HCT116 (cell line): ENCODE results near the gene SOAT2. TPM values are rescaled to one million over a fixed set of nuclear protein-coding genes. Genes with fewer than 3 reads are reported as not detected.

Experiments
- ATAC-seq: fragments of 200-7000 bp; cut with Tn5 transposase; 2 replicates; pipeline ENCODE4 v1.9.1; 2020; ENCODE audit warnings: mild to moderate bottlenecking, moderate library complexity
- BruUV-seq: library from RNA; stranded (reverse); fragments of 400-500 nt; replicated peaks from 2 replicates; lab custom pipeline; 2021; lab: Mats Ljungman, UMichigan
- CTCF ChIA-PET: fragments of 300-600 bp; sonication (Branson Sonifier 250); formaldehyde crosslinking; loops from one replicate; lab custom pipeline; 2021; ENCODE audit warnings: antibody characterized with exemption; lab: Charles Lee
- POLR2A ChIA-PET: fragments of 300-600, 350-600 bp; sonication (Branson Sonifier 250); formaldehyde crosslinking; loops from one replicate; lab custom pipeline; 2021; ENCODE audit warnings: antibody characterized with exemption; lab: Charles Lee
- RAD21 ChIA-PET, 2 experiments: fragments of 300-600 bp; sonication (Branson Sonifier 250); formaldehyde crosslinking; loops; one replicate each; lab custom pipeline; 2023; ENCODE audit warnings: low total read pairs in 2 of 2; ENCODE audit not compliant: uncharacterized antibody in 2 of 2, unreplicated experiment in 2 of 2, low non-redundant PET in 1 of 2; lab: Charles Lee
- DNase-seq: peaks from one replicate; pipeline ENCODE4 v3.0.0-alpha.2; 2010; ENCODE audit warnings: low read depth, low spot score
- H2AFZ ChIP-seq: fragments of 200-600 bp; shearing (Covaris generic), sonication (generic); 2 replicates; pipeline ENCODE4 v1.6.1; 2017; ENCODE audit warnings: low read depth, mixed run types, mixed read lengths, antibody characterized with exemption, low read length; ENCODE audit not compliant: poor library complexity, severe bottlenecking
- H3K27ac ChIP-seq: 2 replicates; pipeline ENCODE4 v1.5.1; 2012; ENCODE audit warnings: low read depth, low read length
- H3K27me3 ChIP-seq: fragments of 200-600 bp; sonication (generic); 2 replicates; pipeline ENCODE4 v1.6.1; 2016; ENCODE audit warnings: mixed run types, low read length, mixed read lengths; ENCODE audit not compliant: insufficient read depth
- H3K36me3 ChIP-seq, 2 experiments: fragments of 200-500 bp in 1 of 2; fragments of 200-600 bp in 1 of 2; sonication (Bioruptor generic) in 1 of 2; sonication (generic) in 1 of 2; 2 replicates each; pipeline versions ENCODE4 v1.5.1 to v1.6.1; 2014 to 2016; ENCODE audit warnings: low read length in 2 of 2, inconsistent platforms in 1 of 2, mixed read lengths in 1 of 2, mixed run types in 1 of 2; ENCODE audit not compliant: insufficient read depth in 2 of 2, control insufficient read depth in 1 of 2
- H3K4me1 ChIP-seq, 2 experiments: fragments of 200-600 bp in 1 of 2; sonication (generic) in 1 of 2; 2 replicates each; pipeline versions ENCODE4 v1.5.1 to v1.6.1; 2012 to 2017; ENCODE audit warnings: low read length in 2 of 2, inconsistent platforms in 1 of 2, mild to moderate bottlenecking in 1 of 2, mixed read lengths in 1 of 2, mixed run types in 1 of 2, moderate library complexity in 1 of 2; ENCODE audit not compliant: insufficient read depth in 2 of 2, control insufficient read depth in 1 of 2
- H3K4me2 ChIP-seq: fragments of 200-600 bp; sonication (generic); 2 replicates; pipeline ENCODE4 v1.6.1; 2017; ENCODE audit warnings: mixed run types, low read length, mixed read lengths
- H3K4me3 ChIP-seq, 2 experiments: fragments of 200-600 bp in 1 of 2; sonication (generic) in 1 of 2; replicated peaks in 1 of 2; 2 replicates each; pipeline ENCODE4 v1.5.1; 2011 to 2016; ENCODE audit warnings: low read length in 2 of 2, control low read depth in 1 of 2, low read depth in 1 of 2, mild to moderate bottlenecking in 1 of 2, mixed read lengths in 1 of 2, mixed run types in 1 of 2
- H3K79me2 ChIP-seq: fragments of 200-600 bp; sonication (generic); 2 replicates; pipeline ENCODE4 v1.6.1; 2017; ENCODE audit warnings: mild to moderate bottlenecking, mixed run types, low read length, moderate library complexity, mixed read lengths; ENCODE audit not compliant: insufficient read depth
- H3K9ac ChIP-seq: fragments of 200-600 bp; sonication (generic); 2 replicates; pipeline ENCODE4 v1.6.1; 2016; ENCODE audit warnings: low read length, mixed read lengths
- H3K9me2 ChIP-seq: fragments of 200-600 bp; sonication (generic), shearing (Covaris generic); 2 replicates; pipeline ENCODE4 v1.6.1; 2017; ENCODE audit warnings: mixed run types, mild to moderate bottlenecking, moderate library complexity; ENCODE audit not compliant: insufficient read depth
- H3K9me3 ChIP-seq, 2 experiments: fragments of 200-500 bp in 1 of 2; fragments of 200-600 bp in 1 of 2; sonication (Bioruptor generic) in 1 of 2; sonication (generic) in 1 of 2; 2 replicates each; pipeline ENCODE4 v1.6.1; 2014 to 2017; ENCODE audit warnings: low read length in 2 of 2, mixed read lengths in 2 of 2, inconsistent platforms in 1 of 2, low read depth in 1 of 2, mild to moderate bottlenecking in 1 of 2, mixed run types in 1 of 2, moderate library complexity in 1 of 2; ENCODE audit not compliant: control insufficient read depth in 1 of 2, insufficient read depth in 1 of 2
- H4K20me1 ChIP-seq: fragments of 200-600 bp; sonication (generic), shearing (Covaris generic); 2 replicates; pipeline ENCODE4 v1.6.1; 2017; ENCODE audit warnings: mixed run types, mild to moderate bottlenecking, moderate library complexity; ENCODE audit not compliant: insufficient read depth
- CBX3 ChIP-seq: IDR thresholded peaks from 2 replicates; pipeline ENCODE4 v1.6.1; 2012; ENCODE audit warnings: low read depth
- CTCF ChIP-seq, 3 experiments: fragments of 200-600 bp in 1 of 3; sonication (generic) in 1 of 3; IDR thresholded peaks in 2 of 3; conservative IDR thresholded peaks in 1 of 3; 2 replicates each; pipeline ENCODE4 v1.5.1; 2012 to 2017; ENCODE audit warnings: low read depth in 2 of 3, low read length in 2 of 3, antibody characterized with exemption in 1 of 3, borderline replicate concordance in 1 of 3, control low read depth in 1 of 3, mild to moderate bottlenecking in 1 of 3, mixed read lengths in 1 of 3, mixed run types in 1 of 3, moderate library complexity in 1 of 3; ENCODE audit not compliant: insufficient read depth in 1 of 3
- EGR1 ChIP-seq: IDR thresholded peaks from 2 replicates; pipeline ENCODE4 v1.6.1; 2012; ENCODE audit warnings: low read depth
- JUND ChIP-seq: IDR thresholded peaks from 2 replicates; pipeline ENCODE4 v1.6.1; 2012
- MAX ChIP-seq: IDR thresholded peaks from 2 replicates; pipeline ENCODE4 v1.6.1; 2012
- POLR2A ChIP-seq: IDR thresholded peaks from 2 replicates; pipeline ENCODE4 v1.7.0; 2011; ENCODE audit warnings: borderline replicate concordance; ENCODE audit not compliant: insufficient read depth, insufficient read length; ENCODE audit errors: extremely low read depth
- POLR2AphosphoS5 ChIP-seq: IDR thresholded peaks from 2 replicates; pipeline ENCODE4 v1.6.1; 2011; ENCODE audit warnings: mild to moderate bottlenecking, low read depth, low read length, moderate library complexity
- TCF7L2 ChIP-seq: IDR thresholded peaks from 2 replicates; pipeline ENCODE4 v1.7.0; 2011; ENCODE audit warnings: borderline replicate concordance, inconsistent platforms; ENCODE audit not compliant: insufficient read depth, insufficient read length; ENCODE audit errors: extremely low read depth
- ZBTB33 ChIP-seq: IDR thresholded peaks from 2 replicates; pipeline ENCODE4 v1.6.1; 2011; ENCODE audit warnings: mild to moderate bottlenecking, low read length, moderate library complexity; ENCODE audit not compliant: insufficient replicate concordance; ENCODE audit errors: extremely low read depth
- ZFX ChIP-seq: fragments of 450-650 bp; IDR thresholded peaks from 2 replicates; pipeline ENCODE4 v1.6.1; 2017
- ZNF274 ChIP-seq: fragments of 200-500 bp; sonication (Bioruptor generic); IDR thresholded peaks from 2 replicates; pipeline ENCODE4 v1.6.1; 2014; ENCODE audit warnings: mild to moderate bottlenecking, low read depth, low read length, inconsistent platforms
- intact Hi-C: fragments of 100-400 bp; cut with micrococcal nuclease; formaldehyde crosslinking; loops from 2 replicates; pipeline ENCODE4 v1.10.0; 2022
- total RNA-seq: library from RNA; stranded (reverse); gene quantifications from one replicate; pipeline ENCODE4 v1.2.1, GENCODE V29; 2021; ENCODE audit not compliant: unreplicated experiment

SOAT2 gene
- total RNA-seq, 1 experiment from 2014 or later = 0.17 TPM

- Histone ChIP-seq H3K4me3 (no peak overlapping the region), H3K27me3 (no peaks in the 10 kb centered on the region), H3K9me2 (no peaks in the 10 kb centered on the region), H3K9me3 (no peaks in the 10 kb centered on the region), H2AFZ (no peak overlapping the region), H3K36me3 (no peaks in the 10 kb centered on the region), H3K4me1 (no peaks in the 10 kb centered on the region), H3K4me2 (no peak overlapping the region), H3K27ac (no peak overlapping the region), H3K79me2 (no peaks in the 10 kb centered on the region), H3K9ac (no peak overlapping the region), H4K20me1 (no peaks in the 10 kb centered on the region)
- CTCF ChIA-PET = no interaction called here
- BruUV-seq = no TSS peak
- intact Hi-C loops = no loop called here
- POLR2A ChIA-PET = no interaction called here
- RAD21 ChIA-PET = no interaction called here
- ATAC-seq (no peak), DNase-seq (no peak)
- TF ChIP-seq POLR2AphosphoS5 = no peak
- no peak for TF ChIP-seq ZFX
- no peak for TF ChIP-seq CBX3
- TF ChIP-seq MAX = no peak
- TF ChIP-seq JUND = no peak
- TF ChIP-seq ZBTB33 = no peak
- TF ChIP-seq TCF7L2 = no peak
- no peak for TF ChIP-seq ZNF274
- no peak for TF ChIP-seq POLR2A
- no peak for TF ChIP-seq EGR1
- TF ChIP-seq CTCF (IDR thresholded peaks at IDR 0.05 in 2 of 3, conservative IDR thresholded peaks at IDR 0.05 in 1 of 3; ENCODE audit: borderline replicate concordance in 1 of 3, insufficient read depth in 1 of 3, low read depth in 2 of 3, low read length in 2 of 3) = no peak
These were observed 15.5 kb downstream of the SOAT2 start for GRCh38 chr12:53118751-53119300.
